GM18511 (cell line): Measurements from ENCODE around the gene CFAP74.
"Not testable (repeated sequence)": the region's sequence is repeated elsewhere in the genome, so short reads cannot be mapped to it uniquely, and the experiment has no call there.

Experiments
- ATAC-seq: cut with Tn5 transposase; IDR thresholded peaks from one replicate; pipeline ENCODE4 v1.9.1; 2021; ENCODE audit warnings: mild to moderate bottlenecking, moderate library complexity; ENCODE audit not compliant: unreplicated experiment

CFAP74 gene

DNA sequence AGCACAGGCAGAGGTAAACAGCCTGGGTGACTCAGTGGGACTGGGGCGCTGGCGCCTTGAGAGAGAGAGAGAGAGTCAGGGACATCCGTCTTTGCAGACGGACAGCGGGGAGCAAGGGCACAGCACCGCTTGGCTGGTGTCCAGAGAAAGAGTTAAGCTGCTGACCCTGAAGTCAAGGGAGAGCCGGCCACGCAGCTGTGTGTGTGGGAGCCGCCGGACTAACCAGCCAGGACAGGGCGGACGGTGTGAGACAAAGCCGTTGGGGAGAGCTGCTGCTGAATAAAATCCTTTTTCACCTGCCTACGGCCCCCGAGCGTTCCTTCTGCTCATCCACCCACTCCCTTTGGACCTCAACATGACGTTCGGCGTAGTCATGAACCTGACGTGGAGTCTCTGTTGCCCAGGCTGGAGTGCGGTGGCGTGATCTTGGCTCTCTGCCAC, 14.5 kb downstream of the CFAP74 start:
- ATAC-seq, result no peak

DNA sequence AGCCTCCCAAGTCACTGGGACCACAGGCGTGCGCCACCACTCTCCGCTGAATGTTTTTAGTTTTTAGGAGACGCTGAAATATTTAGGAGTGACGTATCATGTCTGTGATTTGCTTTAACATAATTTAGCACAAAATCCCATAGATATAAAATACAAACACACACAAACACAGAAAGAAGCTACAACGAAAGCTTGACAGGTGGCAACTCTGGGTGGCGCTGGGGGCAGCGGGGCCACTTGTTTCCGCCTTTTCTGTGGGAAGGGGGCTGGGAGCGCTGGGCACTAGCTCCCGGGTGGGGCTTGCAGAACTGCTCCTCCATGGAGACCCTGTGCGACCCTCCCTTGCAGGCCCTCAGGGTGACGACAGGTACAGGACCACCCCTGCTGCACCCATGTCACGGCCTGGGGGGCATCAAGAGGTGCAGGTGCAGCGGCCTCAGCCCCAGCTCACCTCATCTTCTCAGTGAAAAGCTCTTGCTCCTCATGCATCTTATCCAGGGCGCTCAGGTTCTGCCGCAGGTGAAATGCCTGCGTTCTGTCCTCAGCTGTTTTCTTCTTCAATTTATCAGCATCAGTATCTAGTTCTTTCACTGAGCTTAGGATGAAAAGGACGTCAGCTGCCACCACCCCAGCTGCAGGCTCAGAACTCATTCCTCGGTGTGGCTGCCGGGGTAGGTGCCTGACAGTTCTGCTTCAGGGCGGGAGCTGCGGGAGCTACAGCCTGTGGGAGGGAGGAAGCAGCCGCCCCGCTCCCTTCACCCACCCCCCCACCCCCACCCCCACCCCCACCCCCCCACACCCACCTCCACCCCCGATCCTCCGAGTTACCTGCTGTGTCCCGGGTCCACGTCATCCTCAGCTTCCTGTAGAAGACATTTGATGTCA, 15.3 kb downstream of the CFAP74 start:
- ATAC-seq, result no peak

DNA sequence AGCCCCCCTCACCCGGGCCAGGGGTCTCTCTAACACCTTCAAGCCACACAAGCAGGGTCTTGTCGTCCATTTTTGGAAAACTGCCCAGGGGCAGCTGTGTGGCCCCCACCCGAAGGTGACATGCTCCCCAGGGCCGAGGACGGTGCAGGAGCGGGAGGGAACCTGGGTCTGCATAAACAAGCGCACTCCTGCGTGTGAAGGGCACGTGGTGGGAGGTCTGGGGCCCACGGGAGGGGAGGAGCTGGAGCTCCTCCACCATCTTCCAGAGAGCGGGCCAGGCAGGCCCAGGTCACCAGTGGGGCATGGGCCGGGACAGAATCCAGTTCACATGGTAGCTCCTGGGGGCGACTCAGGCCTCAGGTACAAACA, 16.5 kb downstream of the CFAP74 start:
- ATAC-seq, result no peak

DNA sequence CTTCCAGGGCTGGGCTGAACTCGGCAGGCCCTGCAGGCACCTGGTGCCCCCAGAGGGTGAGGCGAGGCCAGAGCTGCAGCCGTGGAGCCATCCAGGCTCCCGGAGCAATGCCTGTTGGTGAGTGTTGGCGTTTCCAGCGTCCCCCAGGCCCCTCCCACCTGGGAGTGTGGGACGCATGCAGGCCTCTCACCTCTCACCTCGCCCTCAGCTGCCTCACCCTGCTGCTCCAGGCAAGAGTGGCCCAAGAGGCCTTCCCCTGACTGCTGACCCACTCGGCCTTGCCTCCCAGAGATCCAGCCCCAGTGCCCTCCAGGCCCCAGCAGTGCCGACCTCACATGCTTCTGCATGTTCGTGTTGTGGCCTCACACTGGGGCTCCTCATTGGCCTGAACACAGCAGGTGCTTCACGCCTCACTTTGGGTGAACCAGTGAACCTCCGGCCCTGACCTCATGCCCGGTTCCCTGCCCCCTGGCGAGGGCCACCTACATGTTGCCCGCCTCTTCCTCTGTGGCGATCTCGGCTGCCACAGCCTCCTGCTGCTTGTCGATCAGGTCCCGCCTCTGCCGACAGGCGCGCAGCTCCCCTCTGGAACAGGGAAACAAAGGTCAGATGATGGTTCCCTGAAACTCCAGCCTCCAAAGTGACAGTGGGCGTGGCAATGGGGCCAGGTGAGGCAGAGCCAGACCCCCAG, 17.0 kb downstream of the CFAP74 start:
- ATAC-seq, result no peak

DNA sequence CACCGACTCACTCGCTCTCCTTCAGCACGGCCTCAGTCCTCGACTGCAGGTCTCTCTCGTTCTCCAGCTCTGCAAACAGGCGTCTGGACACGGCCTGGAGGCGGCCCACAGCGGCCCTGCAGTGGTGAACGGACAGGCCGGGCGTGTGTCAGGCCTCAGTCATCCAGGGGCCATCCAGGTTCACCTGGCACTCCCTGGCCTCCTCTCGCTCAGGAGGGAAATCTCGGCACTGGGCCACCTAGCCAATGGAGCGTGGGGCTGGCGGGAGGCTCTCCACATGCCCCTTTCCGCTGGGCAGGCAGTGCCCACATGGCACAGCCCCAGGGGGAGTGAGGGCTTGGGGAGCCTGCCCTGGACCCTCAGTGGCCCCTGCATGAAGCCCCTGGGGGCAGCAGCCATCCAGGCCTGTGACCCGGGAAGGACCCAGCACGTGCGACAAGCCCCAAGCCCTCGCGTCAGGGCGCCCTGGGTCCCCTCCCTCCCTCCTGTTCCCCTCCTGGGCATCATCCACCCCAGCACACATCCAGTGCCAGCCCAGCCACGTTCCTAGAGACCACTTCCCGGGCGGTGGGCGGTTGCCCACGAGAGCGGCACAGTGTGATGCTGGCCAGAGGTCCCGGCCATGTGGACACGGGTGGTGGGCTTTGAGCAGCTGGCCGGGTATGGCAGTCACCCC, 18.1 kb downstream of the CFAP74 start:
- no peak for ATAC-seq

DNA sequence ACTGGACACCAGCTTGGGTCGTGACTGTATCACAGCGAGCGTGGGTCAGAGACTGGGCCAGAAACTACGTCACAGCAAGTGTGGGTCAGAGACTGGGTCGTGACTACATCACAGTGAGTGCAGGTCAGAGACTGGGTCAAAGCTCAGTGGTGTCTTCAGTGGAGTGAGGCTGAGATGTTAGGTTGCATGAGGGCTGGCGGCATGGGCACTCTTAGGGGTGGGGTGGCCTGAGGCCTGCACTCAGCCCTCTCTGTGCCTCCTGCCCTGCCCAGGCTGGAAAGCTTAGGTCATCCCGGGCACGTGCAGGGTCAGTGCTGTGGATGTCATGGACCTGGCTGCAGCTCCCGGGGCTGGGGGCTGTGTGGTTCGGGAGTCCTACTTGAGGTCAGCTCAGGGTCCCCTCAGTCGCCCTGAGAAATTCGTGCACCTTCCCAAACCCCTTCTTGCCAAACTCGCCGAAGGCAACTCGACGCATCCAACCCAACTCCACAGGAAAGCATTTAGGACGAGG, 19.0 kb downstream of the CFAP74 start:
- no peak for ATAC-seq

DNA sequence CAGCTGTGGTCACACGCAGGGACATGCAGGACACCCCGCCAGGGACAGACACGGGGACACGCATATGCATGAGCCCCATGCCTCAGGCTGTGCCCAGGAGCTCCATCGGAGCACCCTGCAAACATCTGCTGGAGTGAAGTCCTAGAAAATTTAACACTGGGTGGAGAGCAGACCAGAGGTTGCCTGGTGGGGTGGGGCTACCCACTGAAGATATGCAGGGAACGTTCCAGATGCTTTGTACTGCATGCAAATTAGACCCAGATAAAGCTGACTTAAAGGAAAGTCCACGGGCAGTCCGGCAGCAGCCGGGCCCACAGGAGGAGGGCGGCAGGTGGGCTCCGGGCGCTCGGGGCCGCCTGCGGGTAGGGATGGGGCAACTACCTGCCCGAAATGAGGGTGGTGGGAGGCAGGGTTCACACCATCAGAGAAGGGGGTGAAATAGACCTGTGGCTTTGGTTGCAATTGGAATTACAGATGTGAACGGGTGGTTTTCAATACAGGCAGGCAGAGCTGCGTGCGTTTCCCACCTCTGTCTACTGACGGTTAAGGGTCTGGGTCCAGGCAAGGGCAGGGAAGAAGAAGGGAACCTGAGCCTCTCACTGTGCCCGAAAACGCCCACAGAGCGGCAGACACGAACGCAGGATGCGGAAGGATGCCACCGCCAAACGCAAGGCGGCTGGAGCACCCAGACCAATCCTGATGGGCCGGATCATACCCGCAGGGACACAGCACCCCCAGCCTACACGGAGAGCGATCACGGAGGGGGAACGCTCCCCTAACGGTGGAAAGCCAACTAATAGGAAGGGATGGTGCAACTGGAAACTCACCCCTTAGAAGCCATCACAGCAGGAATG, 21.0 kb downstream of the CFAP74 start:
- no peak for ATAC-seq

DNA sequence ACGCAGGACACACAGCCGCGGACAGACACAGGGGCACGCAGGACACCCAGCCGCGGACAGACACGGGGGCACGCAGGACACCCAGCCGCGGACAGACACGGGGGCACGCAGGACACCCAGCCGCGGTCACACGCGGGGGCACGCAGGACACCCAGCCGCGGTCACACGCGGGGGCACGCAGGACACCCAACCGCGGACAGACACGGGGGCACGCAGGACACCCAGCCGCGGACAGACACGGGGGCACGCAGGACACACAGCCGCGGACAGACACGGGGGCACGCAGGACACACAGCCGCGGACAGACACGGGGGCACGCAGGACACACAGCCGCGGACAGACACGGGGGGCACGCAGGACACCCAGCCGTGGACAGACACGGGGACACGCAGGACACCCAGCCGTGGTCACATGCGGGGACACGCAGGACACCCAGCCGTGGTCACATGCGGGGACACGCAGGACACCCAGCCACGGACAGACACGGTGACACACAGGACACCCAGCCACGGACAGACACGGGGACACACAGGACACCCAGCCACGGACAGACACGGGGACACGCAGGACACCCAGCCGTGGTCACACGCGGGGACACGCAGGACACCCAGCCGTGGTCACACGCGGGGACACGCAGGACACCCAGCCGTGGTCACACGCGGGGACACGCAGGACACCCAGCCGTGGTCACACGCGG, 21.8 kb downstream of the CFAP74 start:
- not testable (repeated sequence) for ATAC-seq

DNA sequence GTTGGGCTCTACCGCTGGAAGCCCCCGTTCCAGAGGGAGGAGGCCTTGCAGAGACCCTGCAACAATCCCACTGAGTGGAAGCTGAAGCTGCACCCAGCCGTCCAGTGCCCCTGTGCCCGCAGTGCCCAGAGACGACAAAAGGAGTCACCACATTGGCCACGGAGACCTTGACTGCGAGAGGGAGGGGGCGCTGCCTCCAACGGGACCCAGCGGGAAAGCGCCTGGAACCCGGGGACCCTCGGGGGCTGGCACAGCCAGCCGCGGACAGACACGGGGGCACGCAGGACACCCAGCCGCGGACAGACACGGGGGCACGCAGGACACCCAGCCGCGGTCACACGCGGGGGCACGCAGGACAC, 22.5 kb downstream of the CFAP74 start:
- no peak for ATAC-seq

DNA sequence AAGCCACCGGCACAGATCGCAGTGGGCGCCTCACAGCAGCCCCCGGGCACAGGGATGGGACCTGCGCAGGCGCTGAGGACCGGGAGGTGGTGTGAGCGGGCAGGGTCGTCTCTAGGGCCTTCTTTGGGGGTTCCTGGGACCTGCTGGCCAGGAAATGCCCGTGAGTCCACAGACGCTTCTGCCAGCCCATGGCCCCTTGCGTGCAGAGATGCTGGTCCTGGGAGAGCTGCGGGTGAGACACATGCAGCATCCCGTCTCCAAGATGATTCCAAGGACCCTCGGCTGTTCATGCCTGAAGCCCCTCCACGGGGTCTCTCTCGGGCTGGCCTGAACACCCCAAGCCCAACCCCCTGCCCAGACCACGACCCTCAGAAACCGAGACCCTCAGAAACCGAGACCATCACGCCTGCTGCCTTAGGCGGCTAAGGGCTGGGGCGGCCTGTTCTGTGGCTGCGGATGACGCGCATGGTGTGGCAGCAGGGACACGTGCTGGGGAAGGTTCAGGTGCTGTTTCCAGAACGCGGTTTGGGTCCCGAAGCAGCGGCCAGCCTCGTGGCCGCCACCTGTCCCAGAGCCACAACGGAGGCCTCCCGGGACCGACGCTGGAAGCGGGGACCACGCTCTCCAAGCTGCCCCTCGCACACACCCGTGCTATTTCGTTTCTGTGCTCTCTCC, 23.0 kb downstream of the CFAP74 start:
- ATAC-seq, result no peak

DNA sequence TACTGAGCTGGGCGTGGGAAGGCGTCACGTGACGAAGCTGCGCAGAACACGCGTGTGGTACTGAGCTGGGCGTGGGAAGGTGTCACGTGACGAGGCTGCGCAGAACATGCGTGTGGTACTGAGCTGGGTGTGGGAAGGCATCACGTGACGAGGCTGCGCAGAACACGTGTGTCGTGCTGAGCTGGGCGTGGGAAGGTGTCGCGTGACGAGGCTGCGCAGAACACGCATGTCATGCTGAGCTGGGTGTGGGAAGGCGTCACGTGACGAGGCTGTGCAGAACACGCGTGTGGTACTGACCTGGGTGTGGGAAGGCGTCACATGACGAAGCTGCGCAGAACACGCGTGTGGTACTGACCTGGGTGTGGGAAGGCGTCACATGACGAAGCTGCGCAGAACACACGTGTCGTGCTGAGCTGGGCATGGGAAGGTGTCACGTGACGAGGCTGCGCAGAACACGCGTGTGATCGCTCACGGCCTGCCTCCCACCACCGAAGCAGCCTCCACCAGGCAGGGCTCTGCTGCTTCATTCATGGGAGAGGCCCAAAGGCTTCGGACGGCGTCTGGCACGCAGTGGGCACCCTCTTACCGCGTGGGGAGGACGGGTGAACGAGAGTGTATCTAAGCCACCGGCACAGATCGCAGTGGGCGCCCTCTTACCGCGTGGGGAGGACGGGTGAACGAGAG, 24.0 kb downstream of the CFAP74 start:
- no peak for ATAC-seq

DNA sequence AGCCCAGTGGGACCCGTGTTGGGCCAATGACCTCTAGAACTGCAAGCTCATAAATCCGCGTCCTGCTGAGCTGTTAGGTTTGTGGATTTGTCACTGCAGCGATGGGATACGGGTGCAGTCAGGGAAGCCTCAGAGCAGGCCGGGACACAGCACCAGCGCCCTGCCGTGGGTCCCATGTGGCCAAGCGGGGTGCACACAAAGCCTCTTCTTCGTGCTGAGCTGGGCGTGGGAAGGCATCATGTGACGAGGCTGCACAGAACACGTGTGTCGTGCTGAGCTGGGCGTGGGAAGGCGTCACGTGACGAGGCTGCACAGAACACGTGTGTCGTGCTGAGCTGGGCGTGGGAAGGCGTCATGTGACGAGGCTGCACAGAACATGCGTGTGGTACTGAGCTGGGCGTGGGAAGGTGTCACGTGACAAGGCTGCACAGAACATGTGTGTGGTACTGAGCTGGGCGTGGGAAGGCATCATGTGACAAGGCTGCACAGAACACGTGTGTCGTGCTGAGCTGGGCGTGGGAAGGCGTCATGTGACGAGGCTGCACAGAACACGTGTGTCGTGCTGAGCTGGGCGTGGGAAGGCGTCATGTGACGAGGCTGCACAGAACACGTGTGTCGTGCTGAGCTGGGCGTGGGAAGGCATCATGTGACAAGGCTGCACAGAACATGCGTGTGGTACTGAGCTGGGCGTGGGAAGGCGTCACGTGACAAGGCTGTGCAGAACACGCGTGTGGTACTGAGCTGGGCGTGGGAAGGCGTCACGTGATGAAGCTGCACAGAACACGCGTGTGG, 24.7 kb downstream of the CFAP74 start:
- not testable (repeated sequence) for ATAC-seq

DNA sequence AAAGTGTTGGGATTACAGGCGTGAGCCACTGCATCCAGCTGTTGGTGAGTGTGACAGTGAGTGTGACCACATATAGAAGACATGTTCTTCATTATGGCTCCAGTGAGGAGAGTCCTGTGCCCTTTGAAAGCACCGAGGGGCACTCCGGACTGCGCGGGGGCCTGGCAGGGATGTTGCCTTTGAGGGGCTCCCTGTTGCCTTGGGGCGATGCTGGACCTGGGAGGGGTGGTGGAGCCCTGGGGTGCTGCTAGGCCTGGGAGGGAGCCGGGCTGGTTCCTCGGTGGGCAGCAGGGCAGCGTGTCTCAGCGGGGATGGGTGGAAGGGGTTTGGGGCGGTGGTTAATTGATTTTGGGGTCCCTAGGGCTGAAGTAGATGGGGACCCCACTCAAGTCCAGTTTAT, 25.5 kb downstream of the CFAP74 start:
- ATAC-seq, result no peak

DNA sequence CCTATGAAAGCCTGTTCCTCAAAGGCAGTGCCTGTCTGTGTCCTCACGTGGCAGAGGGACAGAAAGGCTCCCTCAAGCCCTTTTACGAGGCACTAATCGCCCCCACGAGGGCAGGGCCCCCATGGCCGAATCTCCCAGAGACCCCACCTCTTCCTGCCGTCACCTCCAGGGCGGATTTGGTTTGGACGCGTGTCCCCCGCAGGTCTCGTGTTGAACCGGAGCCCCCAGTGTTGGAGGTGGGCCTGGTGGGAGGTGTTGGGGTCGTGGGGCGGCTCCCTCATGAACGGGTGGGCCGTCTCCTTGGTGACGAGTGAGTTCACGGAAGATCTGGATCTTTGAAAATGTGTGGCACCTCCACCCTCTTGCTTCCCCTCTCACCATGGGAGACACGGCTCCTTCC, 27.6 kb downstream of the CFAP74 start:
- no peak for ATAC-seq

DNA sequence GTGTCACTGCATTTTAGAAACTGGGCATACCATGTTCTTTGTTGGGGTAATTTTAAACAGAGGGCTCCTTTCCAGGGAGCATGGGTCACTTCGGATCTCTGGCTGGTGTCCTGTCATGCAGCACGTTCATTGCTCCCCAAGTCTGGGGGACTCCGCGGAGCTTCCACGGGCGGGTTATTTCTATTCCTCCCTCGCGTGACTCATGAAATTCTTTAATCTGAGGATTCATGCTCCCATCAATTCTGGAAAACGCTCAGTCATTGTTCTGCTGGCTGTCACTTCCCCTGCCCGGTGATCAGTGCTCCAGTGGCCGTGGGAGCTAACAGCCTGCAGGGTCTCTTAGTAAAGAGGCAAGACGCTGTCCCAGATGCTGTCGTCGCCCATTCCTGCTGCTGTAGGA, 28.1 kb downstream of the CFAP74 start:
- no peak for ATAC-seq

DNA sequence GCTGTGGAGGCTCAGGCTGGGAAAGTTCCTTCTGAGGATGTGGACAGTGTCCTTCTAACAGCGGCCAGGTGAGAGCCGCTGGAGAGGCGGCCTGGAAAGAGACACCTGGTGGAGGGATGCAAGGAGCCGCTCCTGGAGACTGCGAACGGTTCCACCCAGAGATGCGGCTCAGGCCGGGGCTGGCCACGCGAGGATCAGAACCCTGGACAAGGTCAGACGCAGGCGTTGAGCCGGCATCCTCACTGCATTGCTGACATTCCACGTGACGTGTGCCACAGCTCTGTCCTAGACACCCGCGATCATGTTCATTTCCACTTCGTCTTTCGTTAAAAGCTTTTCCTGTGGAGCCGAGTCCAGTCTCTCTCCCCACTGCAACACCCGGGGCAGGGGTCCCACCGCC, 28.8 kb downstream of the CFAP74 start:
- no peak for ATAC-seq

DNA sequence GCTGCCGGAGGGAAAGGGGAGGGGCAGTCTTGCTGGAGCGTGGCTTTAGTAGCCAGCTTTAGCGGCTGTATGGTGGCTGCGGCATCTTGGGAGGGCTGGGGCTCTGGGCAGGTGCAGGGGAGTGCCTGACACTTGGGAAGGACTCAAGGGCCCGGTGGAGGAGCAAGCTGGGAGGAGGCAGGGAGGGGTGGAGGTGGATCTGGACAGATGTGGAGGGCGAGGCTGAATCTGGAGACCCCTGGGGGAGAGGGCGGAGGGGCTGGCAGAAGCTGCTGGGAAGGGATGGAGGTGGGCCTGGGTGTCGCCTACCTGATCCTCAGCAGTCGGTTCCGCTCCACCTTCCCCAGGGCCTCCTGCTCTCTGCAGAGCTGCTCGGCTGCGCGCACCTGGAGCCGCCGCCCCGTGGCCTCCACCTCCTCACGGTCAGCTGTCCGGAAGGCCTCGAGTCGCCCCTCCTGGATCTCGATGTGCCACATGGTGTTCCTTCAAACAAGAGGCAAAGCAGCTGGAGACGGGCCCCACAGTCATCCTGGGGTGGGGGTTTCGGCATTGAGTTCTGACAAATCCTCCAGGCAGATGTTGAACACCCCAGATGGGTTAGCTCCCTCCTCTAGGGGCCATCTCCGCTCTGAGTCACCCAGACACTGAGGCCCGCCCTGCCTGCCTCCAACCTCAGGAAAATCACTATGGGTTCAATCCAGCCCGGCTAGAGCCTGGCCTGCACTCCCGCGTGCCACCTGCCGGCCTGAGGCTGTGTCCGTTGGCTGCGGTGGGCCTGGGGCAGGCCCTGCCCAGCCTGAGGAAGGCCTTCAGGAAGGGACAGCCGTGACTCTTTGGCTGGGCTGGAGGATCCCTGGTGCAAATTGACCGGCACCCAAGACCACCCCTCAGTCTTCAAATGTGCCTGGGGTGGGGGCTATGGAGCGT, 29.6 kb downstream of the CFAP74 start:
- no peak for ATAC-seq
